Renal cortex interstitium (tissue), 11 donors: ENCODE measurements around the gene UGT1A9. TPM values are rescaled to one million over a fixed set of nuclear protein-coding genes. Genes with fewer than 3 reads are reported as not detected.
"Not testable (repeated sequence)": the region's sequence is repeated elsewhere in the genome, so short reads cannot be mapped to it uniquely, and the experiment has no call there.

Experiments
- DNase-seq, 11 donors: peaks; one replicate each; pipeline ENCODE4 v3.0.0-alpha.2; 2013; ENCODE audit warnings: low read depth in 9 of 11, low spot score in 4 of 11; ENCODE audit errors: extremely low read depth in 1 of 11
- polyA plus RNA-seq, 3 donors: library from polyadenylated mRNA; unstranded; fragments of 120-200 nt; gene quantifications; one replicate each; pipeline ENCODE4 v1.2.1, GENCODE V29; 2013; ENCODE audit not compliant: insufficient read length in 3 of 3

UGT1A9 gene
- polyA plus RNA-seq, 3 donors, result 6.2 to 7.8 (median 7.0) TPM

DNA sequence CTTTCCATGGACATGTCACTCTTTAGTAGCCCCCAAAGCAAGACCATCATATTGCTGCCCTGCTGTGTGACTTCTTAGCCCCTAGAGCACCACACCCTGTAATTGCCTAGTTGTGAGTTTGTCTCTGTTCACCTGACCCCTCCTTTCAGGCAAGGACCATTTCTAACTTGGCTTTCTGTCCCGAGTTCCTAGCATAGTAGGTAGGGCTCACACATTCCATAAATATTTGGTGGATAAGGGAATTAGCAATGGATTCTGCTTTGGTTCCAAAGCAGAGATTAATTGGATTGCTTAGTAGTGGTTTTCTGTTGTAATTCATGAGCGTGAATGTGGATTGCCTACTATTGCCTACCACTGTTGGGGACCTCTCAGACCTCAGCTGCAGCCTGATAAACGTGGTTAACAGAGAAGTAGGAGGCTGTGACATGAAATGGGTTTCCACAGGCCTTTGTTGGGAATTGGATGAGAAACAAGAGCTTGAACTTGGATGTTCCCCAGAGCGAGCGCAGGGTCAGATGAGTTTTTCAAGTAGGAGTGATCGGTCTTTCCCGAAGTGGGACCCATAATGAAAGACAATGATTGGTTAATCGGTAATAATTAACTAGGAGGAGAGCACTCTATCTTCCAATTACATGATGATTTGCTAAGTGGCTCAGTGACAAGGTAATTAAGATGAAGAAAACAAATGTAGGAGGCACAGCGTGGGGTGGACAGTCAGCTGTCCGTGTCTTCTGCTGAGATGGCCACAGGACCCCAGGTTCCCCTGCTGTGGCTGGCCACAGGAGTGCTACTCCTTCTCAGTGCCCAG, 75.0 kb downstream of the UGT1A9 start:
- no peak for DNase-seq

- DNase-seq, result no peak
Measured at GRCh38 chr2:233747283-233747544, 75.5 kb downstream of the UGT1A9 start.

- DNase-seq, result not testable (repeated sequence)
Measured at GRCh38 chr2:233750689-233751088, 79.0 kb downstream of the UGT1A9 start.

DNA sequence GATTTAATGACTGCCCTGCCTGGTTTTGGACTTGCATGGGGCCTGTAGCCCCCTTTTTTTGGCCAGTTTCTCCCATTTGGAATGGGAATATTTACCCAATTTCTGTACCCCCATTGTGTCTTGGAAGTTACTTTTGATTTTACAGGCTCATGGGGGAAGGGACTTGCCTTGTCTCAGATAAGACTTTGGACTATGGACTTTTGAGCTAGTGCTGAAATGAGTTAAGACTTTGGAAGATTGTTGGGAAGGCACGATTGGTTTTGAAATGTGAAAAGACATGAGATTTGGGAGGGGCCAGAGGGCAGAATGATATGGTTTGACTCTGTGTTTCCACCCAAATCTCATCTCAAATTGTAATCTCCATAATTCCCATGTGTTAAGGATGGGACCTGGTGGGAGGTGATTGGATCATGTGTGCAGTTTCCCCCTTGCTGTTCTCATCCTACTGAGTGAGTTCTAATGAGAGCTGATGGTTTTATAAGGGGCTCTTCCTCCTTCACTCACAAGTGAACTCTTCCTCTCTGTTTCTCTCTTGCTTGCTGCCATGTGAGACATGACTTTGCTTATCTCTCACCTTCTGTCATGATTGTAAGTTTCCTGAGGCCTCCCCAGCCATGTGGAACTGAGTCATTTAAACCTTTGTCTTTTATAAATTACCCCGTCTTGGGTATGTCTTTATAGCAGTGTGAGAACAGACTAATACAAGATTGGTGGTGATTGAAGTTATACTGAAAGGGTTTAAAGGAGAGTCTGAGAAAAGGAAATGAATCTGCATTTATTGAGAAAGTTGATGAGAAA, 79.7 kb downstream of the UGT1A9 start:
- DNase-seq, result not testable (repeated sequence)

GRCh38 chr2:233754872-233755611, 83.3 kb downstream of the UGT1A9 start:
- DNase-seq, result no peak

DNA sequence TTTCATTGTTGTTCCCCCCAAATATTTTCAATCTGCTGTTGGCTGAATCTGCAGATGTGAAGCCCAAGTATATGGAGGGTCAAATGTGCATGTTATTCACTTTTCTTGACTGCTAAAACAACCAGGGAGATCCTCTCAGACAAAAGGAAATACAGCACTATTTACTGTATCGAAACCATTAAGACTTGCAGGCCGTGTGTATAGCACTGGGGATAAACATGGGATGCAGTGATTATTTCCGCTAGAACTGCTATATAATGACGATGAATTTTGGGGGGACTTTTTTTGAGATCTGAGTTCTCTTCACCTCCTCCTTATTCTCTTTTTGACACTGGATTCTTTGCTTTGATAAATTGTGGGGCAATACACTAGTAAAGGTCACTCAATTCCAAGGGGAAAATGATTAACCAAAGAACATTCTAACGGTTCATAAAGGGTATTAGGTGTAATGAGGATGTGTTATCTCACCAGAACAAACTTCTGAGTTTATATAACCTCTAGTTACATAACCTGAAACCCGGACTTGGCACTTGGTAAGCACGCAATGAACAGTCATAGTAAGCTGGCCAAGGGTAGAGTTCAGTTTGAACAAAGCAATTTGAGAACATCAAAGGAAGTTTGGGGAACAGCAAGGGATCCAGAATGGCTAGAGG, 84.9 kb downstream of the UGT1A9 start:
- DNase-seq, result no peak

DNA sequence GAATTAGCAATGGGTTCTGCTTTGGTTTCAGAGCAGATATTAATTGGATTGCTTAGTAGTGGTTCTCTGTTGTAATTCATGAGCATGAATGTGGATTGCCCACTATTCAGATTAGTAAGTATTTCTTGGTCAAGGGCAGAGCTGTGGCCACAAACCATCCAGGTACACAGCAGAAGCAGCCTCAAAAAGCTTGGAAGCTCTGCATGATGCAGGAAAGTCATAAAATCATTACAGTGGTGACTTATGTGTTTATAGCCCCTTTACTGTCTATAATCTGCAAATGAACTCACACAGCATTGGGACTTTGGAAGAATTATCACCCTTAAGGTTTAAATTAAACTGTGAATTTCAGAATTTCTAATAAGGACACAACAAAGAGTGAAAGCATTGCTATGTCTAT, 86.4 kb downstream of the UGT1A9 start:
- no peak for DNase-seq

- no peak for DNase-seq
Measured at GRCh38 chr2:233758849-233759248, 87.2 kb downstream of the UGT1A9 start.

DNA sequence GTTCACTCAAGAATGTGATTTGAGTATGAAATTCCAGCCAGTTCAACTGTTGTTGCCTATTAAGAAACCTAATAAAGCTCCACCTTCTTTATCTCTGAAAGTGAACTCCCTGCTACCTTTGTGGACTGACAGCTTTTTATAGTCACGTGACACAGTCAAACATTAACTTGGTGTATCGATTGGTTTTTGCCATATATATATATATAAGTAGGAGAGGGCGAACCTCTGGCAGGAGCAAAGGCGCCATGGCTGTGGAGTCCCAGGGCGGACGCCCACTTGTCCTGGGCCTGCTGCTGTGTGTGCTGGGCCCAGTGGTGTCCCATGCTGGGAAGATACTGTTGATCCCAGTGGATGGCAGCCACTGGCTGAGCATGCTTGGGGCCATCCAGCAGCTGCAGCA, 88.3 kb downstream of the UGT1A9 start, which contains the start of gene UGT1A1:
Gene UGT1A1 (plus strand): TSS at position 228 of the 400 bp plus-strand sequence. CDS start 18 bp downstream, at position 246.
- DNase-seq, result no peak

- DNase-seq, result no peak
Measured at GRCh38 chr2:233761040-233761769, 89.5 kb downstream of the UGT1A9 start.

GRCh38 chr2:233764264-233764663, 92.6 kb downstream of the UGT1A9 start:
- no peak for DNase-seq

GRCh38 chr2:233764761-233765160, 93.1 kb downstream of the UGT1A9 start:
- DNase-seq, result no peak

- DNase-seq, result no peak
Measured at GRCh38 chr2:233766416-233766815, 94.7 kb downstream of the UGT1A9 start.

- DNase-seq, result no peak
Measured at GRCh38 chr2:233768076-233768475, 96.4 kb downstream of the UGT1A9 start.

GRCh38 chr2:233769260-233769659, 97.6 kb downstream of the UGT1A9 start:
- DNase-seq, result no peak

DNA sequence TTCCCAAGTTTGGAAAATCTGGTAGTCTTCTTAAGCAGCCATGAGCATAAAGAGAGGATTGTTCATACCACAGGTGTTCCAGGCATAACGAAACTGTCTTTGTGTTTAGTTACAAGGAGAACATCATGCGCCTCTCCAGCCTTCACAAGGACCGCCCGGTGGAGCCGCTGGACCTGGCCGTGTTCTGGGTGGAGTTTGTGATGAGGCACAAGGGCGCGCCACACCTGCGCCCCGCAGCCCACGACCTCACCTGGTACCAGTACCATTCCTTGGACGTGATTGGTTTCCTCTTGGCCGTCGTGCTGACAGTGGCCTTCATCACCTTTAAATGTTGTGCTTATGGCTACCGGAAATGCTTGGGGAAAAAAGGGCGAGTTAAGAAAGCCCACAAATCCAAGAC, 100.5 kb downstream of the UGT1A9 start:
- no peak for DNase-seq

DNA sequence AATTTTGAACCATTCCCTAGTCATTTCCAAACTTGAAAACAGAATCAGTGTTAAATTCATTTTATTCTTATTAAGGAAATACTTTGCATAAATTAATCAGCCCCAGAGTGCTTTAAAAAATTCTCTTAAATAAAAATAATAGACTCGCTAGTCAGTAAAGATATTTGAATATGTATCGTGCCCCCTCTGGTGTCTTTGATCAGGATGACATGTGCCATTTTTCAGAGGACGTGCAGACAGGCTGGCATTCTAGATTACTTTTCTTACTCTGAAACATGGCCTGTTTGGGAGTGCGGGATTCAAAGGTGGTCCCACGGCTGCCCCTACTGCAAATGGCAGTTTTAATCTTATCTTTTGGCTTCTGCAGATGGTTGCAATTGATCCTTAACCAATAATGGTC, 100.9 kb downstream of the UGT1A9 start:
- no peak for DNase-seq

GRCh38 chr2:233773854-233774253, 102.2 kb downstream of the UGT1A9 start:
- no peak for DNase-seq

DNA sequence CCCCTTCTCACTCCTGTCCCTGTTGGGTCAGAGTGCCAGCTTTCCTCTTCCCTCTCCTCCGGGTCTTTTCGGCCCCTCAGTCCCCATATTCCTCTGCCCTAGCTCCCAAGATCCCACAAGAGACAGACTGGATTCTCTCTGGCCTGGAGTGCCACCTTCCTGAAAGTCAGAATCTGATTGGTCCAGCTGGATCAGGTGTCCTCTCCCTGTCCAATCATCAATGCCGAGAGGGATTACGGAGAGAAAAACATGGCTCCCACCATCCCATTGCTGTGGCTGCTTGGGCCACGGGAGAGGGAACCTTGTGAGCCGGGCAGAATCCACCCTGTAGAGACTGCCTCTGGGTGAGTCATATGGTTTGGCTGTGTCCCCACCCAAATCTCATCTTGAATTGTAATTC, 103.7 kb downstream of the UGT1A9 start:
- DNase-seq, result no peak
